Peyer's patch (tissue), 4 donors: ENCODE results near the gene CBX1. TPM values are rescaled to one million over a fixed set of nuclear protein-coding genes. Genes with fewer than 3 reads are reported as not detected.
A peak's percentile ranks its signal among the peaks of the same experiment; 100 is the strongest.
"Not testable (repeated sequence)": the region's sequence is repeated elsewhere in the genome, so short reads cannot be mapped to it uniquely, and the experiment has no call there.

Source experiments
- DNase-seq, 3 donors: peaks; one replicate each; pipeline ENCODE4 v3.0.0-alpha.2; 2017 to 2019
- H3K27ac ChIP-seq, 4 donors: fragments of 200-600 bp; sonication (generic); one replicate each; pipeline ENCODE4 v1.5.1; 2016 to 2019
- H3K27me3 ChIP-seq, 2 donors: fragments of 200-600 bp; sonication (generic); one replicate each; pipeline ENCODE4 v1.5.1; 2019
- H3K36me3 ChIP-seq, 3 donors: fragments of 200-600 bp; sonication (generic); one replicate each; pipeline ENCODE4 v1.5.1; 2016 to 2019
- H3K4me1 ChIP-seq, 4 donors: fragments of 200-600 bp; sonication (generic); one replicate each; pipeline ENCODE4 v1.5.1; 2016 to 2019
- H3K4me3 ChIP-seq, 4 donors: fragments of 200-600 bp; sonication (generic); 1 replicate in 3 of 4; 2 replicates in 1 of 4; pipeline ENCODE4 v1.5.1; 2016 to 2019; ENCODE audit warnings: mild to moderate bottlenecking in 1 of 4
- H3K9me3 ChIP-seq, 4 donors: fragments of 200-600 bp; sonication (generic); one replicate each; pipeline ENCODE4 v1.5.1; 2016 to 2019; ENCODE audit warnings: mild to moderate bottlenecking in 1 of 4
- POLR2A ChIP-seq, 2 donors: fragments of 450-650 bp; IDR thresholded peaks; one replicate each; pipeline ENCODE4 v1.5.1; 2017; ENCODE audit warnings: antibody characterized with exemption in 2 of 2, mild to moderate bottlenecking in 2 of 2, moderate library complexity in 2 of 2
- total RNA-seq, 4 donors: library from RNA; depleted of rRNA; stranded (reverse); fragments of >200 nt; gene quantifications; one replicate each; pipeline ENCODE4 v1.1.0, GENCODE V29; 2016
- TF ChIP-seq, protein P1 (sequence below), 6 experiments: fragments of 450-650 bp in 4 of 6; fragments of 200-600 bp in 2 of 6; sonication (generic) in 1 of 6; IDR thresholded peaks; one replicate each; pipeline ENCODE4 v1.5.1; 2017 to 2019; ENCODE audit warnings: antibody characterized with exemption in 6 of 6, mild to moderate bottlenecking in 3 of 6, moderate library complexity in 1 of 6

Gene CBX1
- total RNA-seq, 4 donors from 2014 or later = 7.2 to 14.0 (median 8.5) TPM

DNA sequence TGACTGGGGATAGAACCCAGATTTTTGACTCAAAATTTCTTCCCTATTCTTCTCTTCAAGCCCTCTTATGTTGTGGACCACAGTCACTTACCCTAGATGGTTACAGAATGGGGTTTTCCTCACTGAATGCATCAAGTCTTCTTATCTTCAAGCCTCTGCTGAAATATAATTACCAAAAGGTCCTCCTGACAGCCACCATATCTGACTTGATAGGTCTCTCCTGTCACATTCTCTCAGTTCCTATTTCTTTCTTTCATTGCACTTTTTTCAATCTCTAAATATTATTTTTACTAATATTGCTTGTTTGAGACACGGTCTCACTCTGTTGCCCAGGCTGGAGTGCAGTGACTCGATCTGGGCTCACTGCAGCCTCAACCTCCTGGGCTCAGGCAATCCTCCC, 62.6 kb downstream of the CBX1 start:
- no peak for DNase-seq
- H3K27me3 ChIP-seq = no peaks in the 10 kb centered on the region
- H3K27ac ChIP-seq = no peak overlapping the region
- peaks cover 0 to 12% (median 2%) of the 10 kb centered on the region in 4 donors for H3K4me1 ChIP-seq
- TF ChIP-seq, protein P1, sequence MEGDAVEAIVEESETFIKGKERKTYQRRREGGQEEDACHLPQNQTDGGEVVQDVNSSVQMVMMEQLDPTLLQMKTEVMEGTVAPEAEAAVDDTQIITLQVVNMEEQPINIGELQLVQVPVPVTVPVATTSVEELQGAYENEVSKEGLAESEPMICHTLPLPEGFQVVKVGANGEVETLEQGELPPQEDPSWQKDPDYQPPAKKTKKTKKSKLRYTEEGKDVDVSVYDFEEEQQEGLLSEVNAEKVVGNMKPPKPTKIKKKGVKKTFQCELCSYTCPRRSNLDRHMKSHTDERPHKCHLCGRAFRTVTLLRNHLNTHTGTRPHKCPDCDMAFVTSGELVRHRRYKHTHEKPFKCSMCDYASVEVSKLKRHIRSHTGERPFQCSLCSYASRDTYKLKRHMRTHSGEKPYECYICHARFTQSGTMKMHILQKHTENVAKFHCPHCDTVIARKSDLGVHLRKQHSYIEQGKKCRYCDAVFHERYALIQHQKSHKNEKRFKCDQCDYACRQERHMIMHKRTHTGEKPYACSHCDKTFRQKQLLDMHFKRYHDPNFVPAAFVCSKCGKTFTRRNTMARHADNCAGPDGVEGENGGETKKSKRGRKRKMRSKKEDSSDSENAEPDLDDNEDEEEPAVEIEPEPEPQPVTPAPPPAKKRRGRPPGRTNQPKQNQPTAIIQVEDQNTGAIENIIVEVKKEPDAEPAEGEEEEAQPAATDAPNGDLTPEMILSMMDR (IDR thresholded peaks at IDR 0.05) = no peak
- no peak for TF ChIP-seq POLR2A (IDR thresholded peaks at IDR 0.05)
- no peak overlapping the region for H3K4me3 ChIP-seq
- H3K36me3 ChIP-seq = no peaks in the 10 kb centered on the region
- no peaks in the 10 kb centered on the region for H3K9me3 ChIP-seq

DNA sequence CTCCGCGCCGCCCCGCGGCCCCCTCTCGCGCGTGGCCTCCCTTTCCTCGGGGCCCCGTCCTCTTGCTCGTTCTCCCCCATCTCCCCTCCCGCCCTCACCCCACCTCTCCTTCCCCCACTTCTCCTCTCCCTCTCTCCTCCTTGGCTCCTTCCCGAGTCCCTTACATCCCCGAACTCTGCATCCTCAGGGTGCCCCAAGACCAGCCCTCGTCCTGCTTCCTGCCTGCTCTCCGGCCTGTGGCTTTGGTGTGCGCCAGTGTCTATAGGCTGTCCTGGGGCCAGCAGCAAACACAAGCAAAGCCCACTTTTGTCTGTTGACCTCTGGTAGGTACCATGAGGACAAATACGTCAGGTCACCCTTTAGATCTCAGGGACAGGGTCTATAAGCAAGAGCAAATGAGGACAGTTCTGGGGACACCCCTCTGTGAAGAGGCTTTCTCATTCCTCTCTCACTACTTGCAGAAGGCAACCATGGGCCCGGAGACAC, 63.4 kb downstream of the CBX1 start:
- Histone ChIP-seq H3K9me3 (no peaks in the 10 kb centered on the region), H3K27me3 (no peaks in the 10 kb centered on the region), H3K36me3 (no peaks in the 10 kb centered on the region), H3K4me1 (peaks cover 0 to 12% (median 2%) of the 10 kb centered on the region in 4 donors), H3K4me3 (peak overlapping the region; percentile 52 to 77 (median 55)), H3K27ac (peak overlapping the region in 2 of 4 donors; percentile 23 to 52)
- DNase-seq = no peak
- no peak for TF ChIP-seq POLR2A (IDR thresholded peaks at IDR 0.05)
- TF ChIP-seq, protein P1 (IDR thresholded peaks at IDR 0.05) = no peak

DNA sequence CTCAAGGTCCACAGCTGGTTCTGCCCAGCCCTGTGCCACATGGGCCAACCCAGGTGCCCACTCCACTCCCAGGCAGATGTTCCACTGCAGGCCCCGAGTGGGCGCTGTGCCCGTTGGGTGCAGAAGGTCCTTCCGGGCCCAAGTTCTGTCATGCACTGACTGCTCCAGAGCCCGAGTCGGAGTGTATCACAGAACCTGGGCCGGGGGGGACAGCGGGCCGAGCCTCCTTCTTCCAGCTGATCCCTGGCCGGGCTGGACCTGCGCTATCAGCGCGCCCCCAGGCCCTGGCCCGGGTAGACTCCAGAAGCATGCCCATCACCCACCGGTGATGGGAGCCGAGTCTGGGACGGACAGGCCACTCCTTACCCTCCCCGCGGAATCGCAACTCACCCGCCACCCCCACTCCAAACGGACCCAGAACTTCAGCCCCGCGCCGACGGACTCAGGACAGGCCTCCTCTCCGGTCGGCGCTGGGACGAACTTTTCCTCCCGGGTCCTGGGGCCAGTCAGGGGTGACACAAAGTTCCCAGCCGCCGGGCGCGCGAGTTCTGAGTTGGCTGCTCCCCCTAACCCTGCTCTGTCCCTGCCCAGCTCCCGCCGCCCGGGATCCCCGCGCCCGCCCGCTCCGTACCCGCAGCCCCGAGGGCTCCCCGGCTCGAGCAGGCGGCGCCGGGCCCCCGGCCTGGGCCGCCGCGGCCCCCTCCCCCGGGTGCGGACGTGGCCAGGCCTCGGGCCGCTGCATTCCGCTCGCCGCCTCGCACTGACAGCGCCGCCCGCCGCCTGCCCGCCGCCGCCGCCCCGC, 64.0 kb downstream of the CBX1 start, which contains the start of gene COPZ2:
TSS of gene COPZ2 (minus strand) at position 762 of the 802 bp plus-strand sequence. CDS start at position 742, 20 bp downstream.
- peak within 1 kb of the TSS; percentile 52 to 77 (median 55) for H3K4me3 ChIP-seq
- H3K4me1 ChIP-seq = peaks cover 0 to 12% (median 2%) of the 10 kb centered on the region in 4 donors
- no peaks in the 10 kb centered on the region for H3K36me3 ChIP-seq
- TF ChIP-seq, protein P1 (IDR thresholded peaks at IDR 0.05) = peak; percentile 41 to 67 (median 57)
- no peak for TF ChIP-seq POLR2A (IDR thresholded peaks at IDR 0.05)
- H3K27me3 ChIP-seq = no peaks in the 10 kb centered on the region
- no peaks in the 10 kb centered on the region for H3K9me3 ChIP-seq
- peak in 2 of 3 donors; percentile 74 to 82 for DNase-seq
- H3K27ac ChIP-seq = peak within 1 kb of the TSS; percentile 27 to 63 (median 56)

DNA sequence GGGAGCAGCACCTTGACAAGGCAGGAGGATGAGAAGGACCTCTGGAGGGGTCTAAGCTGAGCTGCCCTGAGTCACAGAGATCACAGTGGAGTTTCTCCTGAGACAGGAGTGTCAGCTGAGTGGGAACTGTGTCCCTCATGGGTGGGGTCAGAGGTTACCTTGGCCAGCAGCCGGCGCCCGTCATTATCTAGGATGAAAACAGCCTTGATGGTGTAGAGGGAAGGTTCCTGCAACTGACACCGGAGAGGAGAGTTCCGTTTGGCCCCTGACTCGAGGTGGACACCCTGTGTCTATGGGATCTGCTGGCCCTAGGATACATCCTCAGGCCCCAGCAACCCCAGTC, 64.6 kb downstream of the CBX1 start:
- no peak for DNase-seq
- H3K4me3 ChIP-seq = peak overlapping the region in 3 of 4 donors; percentile 53 to 77 (median 57)
- H3K27ac ChIP-seq = peak overlapping the region in 1 of 4 donors; percentile 63

DNA sequence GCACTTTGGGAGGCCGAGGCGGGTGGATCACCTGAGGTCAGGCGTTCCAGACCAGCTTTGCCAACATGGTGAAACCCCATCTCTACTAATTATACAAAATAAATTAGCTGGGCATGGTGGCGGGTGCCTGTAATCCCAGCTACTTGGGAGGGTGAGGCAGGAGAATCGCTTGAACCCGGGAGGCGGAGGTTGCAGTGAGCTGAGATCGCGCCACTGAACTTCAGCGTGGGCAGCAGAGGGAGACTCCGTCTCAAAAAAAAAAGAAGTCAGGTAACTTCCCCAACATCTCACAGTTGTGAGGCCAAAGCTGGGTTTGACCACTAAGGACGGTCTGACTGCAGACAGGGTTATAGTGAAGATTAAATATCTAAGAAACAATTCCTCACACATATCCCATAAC, 66.5 kb downstream of the CBX1 start:
- H3K27ac ChIP-seq, DNase-seq, H3K4me3 ChIP-seq, H3K9me3 ChIP-seq, H3K36me3 ChIP-seq, H3K27me3 ChIP-seq: not testable (repeated sequence)
- peaks cover 0 to 12% (median 2%) of the 10 kb centered on the region in 4 donors for H3K4me1 ChIP-seq

More for the DNA sequence above, 64.6 kb downstream of the CBX1 start:
- H3K27me3 ChIP-seq = no peaks in the 10 kb centered on the region
- H3K4me1 ChIP-seq = peaks cover 0 to 12% (median 2%) of the 10 kb centered on the region in 4 donors
- H3K36me3 ChIP-seq = no peaks in the 10 kb centered on the region
- no peak for TF ChIP-seq POLR2A (IDR thresholded peaks at IDR 0.05)
- TF ChIP-seq, protein P1 (IDR thresholded peaks at IDR 0.05) = no peak
- no peaks in the 10 kb centered on the region for H3K9me3 ChIP-seq

DNA sequence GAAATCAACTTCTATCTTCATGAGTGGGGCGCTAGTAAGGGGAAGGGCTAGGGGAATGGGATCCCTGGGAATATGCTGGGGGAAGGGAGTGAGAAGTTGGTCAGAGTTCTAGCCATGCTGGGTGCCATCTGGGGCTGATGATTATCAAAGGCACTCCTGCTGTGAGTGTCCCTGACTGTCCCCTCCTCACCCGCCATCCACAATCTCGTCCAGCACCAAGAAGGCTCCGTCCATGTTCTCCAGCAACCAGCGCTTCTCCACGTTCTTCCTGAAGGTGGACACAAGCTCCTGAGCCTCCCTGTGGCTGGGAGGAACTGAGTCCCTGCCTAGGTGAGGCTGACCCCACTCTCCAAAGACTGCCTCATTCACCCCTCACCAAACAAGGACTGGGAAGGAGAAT, 69.3 kb downstream of the CBX1 start:
- Histone ChIP-seq H3K27ac (no peak overlapping the region), H3K36me3 (no peaks in the 10 kb centered on the region), H3K4me1 (peaks cover 0 to 5% (median 0%) of the 10 kb centered on the region in 4 donors), H3K9me3 (no peaks in the 10 kb centered on the region), H3K27me3 (no peaks in the 10 kb centered on the region), H3K4me3 (no peak overlapping the region)
- no peak for DNase-seq
- TF ChIP-seq, protein P1 (IDR thresholded peaks at IDR 0.05) = no peak
- no peak for TF ChIP-seq POLR2A (IDR thresholded peaks at IDR 0.05)
